Testis (tissue), 3 donors: ENCODE results near the gene MICOS13. TPM values are rescaled to one million over a fixed set of nuclear protein-coding genes. Genes with fewer than 3 reads are reported as not detected.

Experiments used
- DNase-seq: peaks from one replicate; pipeline ENCODE4 v3.0.0-alpha.2; 2019
- H3K27ac ChIP-seq, 2 donors: fragments of 200-600 bp; sonication (generic); one replicate each; pipeline ENCODE4 v1.5.1; 2019
- H3K27me3 ChIP-seq: fragments of 200-600 bp; sonication (generic); one replicate; pipeline ENCODE4 v1.5.1; 2019
- H3K36me3 ChIP-seq: fragments of 200-600 bp; sonication (generic); one replicate; pipeline ENCODE4 v1.5.1; 2017; ENCODE audit warnings: low read depth; ENCODE audit errors: missing control alignments
- H3K4me1 ChIP-seq: fragments of 200-600 bp; sonication (generic); one replicate; pipeline ENCODE4 v1.5.1; 2019
- H3K4me3 ChIP-seq, 2 donors: fragments of 200-600 bp; sonication (generic); one replicate each; pipeline ENCODE4 v1.5.1; 2017 to 2019
- H3K9me3 ChIP-seq: fragments of 200-600 bp; sonication (generic); one replicate; pipeline ENCODE4 v1.5.1; 2017
- CTCF ChIP-seq, 3 experiments: fragments of 450-650 bp in 2 of 3; fragments of 200-600 bp in 1 of 3; sonication (generic) in 1 of 3; IDR thresholded peaks; one replicate each; pipeline ENCODE4 v1.5.1; 2016 to 2019; ENCODE audit warnings: antibody characterized with exemption in 3 of 3, mild to moderate bottlenecking in 2 of 3, moderate library complexity in 1 of 3
- POLR2A ChIP-seq: fragments of 450-650 bp; IDR thresholded peaks from one replicate; pipeline ENCODE4 v1.6.1; 2017; ENCODE audit warnings: antibody characterized with exemption, mild to moderate bottlenecking, moderate library complexity
- WGBS, 2 donors: methylation state at CpG; one replicate each; pipeline ENCODE4 v1.1.5; 2018; 5-methylcytosine and 5-hydroxymethylcytosine counted together
- intact Hi-C: fragments of 100-400 bp; cut with DNase I; formaldehyde crosslinking; loops from one replicate; pipeline ENCODE4 v1.15.1; 2023; ENCODE audit warnings: low total_unique reads
- polyA plus RNA-seq: library from polyadenylated mRNA; stranded (reverse); fragments of 350-450 nt; fragmentation: Illumina TruSeq; extraction: RNeasy Lipid Tissue Mini Kit (QIAGEN cat#74804); gene quantifications from one replicate; pipeline ENCODE4 v1.2.3, GENCODE V29; 2014; ENCODE audit warnings: low read depth, low replicate concordance; ENCODE audit not compliant: insufficient read depth
- total RNA-seq, 2 donors: library from RNA; depleted of rRNA; stranded (reverse); fragments of >200 nt; gene quantifications; one replicate each; pipeline ENCODE4 v1.2.3, GENCODE V29; 2016

MICOS13 gene
- total and polyA plus RNA-seq, 3 donors from 2014 or later: 98.0 to 198 (median 152) TPM

- WGBS, 2 donors: 46 to 51% methylated on average over 17 of the region's 17 CpGs
- no peak for DNase-seq
- H3K27ac ChIP-seq: no peak overlapping the region
- H3K4me1 ChIP-seq: peaks cover 13% of the 10 kb centered on the region
- TF ChIP-seq CTCF (IDR thresholded peaks at IDR 0.05) (no peak), POLR2A (no peak)
- H3K4me3 ChIP-seq: peak overlapping the region; percentile 70 to 94
- intact Hi-C loops: no loop called here
- H3K9me3 ChIP-seq: no peaks in the 10 kb centered on the region
- no peaks in the 10 kb centered on the region for H3K36me3 ChIP-seq
- no peaks in the 10 kb centered on the region for H3K27me3 ChIP-seq
These were observed 1.2 kb upstream of the MICOS13 start for GRCh38 chr19:5681391-5682106.

- no peaks in the 10 kb centered on the region for H3K36me3 ChIP-seq
- no peak for DNase-seq
- H3K9me3 ChIP-seq: no peaks in the 10 kb centered on the region
- no peaks in the 10 kb centered on the region for H3K27me3 ChIP-seq
- TF ChIP-seq CTCF (IDR thresholded peaks at IDR 0.05): no peak
- TF ChIP-seq POLR2A: no peak
- 0 to 1% methylated on average over 8 to 23 of the region's 23 CpGs for WGBS, 2 donors
- peaks cover 10% of the 10 kb centered on the region for H3K4me1 ChIP-seq
- intact Hi-C loops: no loop called here
- H3K4me3 ChIP-seq: peak overlapping the region; percentile 70 to 94
- H3K27ac ChIP-seq: peak overlapping the region; percentile 70 to 87
These were observed 256 bp downstream of the MICOS13 start for GRCh38 chr19:5680084-5680436.

- DNase-seq: no peak
- H3K27me3 ChIP-seq: no peaks in the 10 kb centered on the region
- WGBS, 2 donors: 16 to 18% methylated on average over 13 to 26 of the region's 26 CpGs
- no peaks in the 10 kb centered on the region for H3K36me3 ChIP-seq
- H3K27ac ChIP-seq: peak overlapping the region; percentile 70 to 87
- peaks cover 10% of the 10 kb centered on the region for H3K4me1 ChIP-seq
- no peak for TF ChIP-seq CTCF (IDR thresholded peaks at IDR 0.05)
- TF ChIP-seq POLR2A: no peak
- H3K9me3 ChIP-seq: no peaks in the 10 kb centered on the region
- peak overlapping the region; percentile 70 to 94 for H3K4me3 ChIP-seq
- intact Hi-C loops: no loop called here
These were observed 830 bp downstream of the MICOS13 start for GRCh38 chr19:5679289-5680083.

- DNase-seq: no peak
- intact Hi-C loops: no loop called here
- WGBS, 2 donors: 86 to 100% methylated on average over 2 to 20 of the region's 22 CpGs
- Histone ChIP-seq H3K27ac (no peak overlapping the region), H3K36me3 (no peaks in the 10 kb centered on the region), H3K27me3 (no peaks in the 10 kb centered on the region), H3K9me3 (no peaks in the 10 kb centered on the region), H3K4me1 (peaks cover 10% of the 10 kb centered on the region), H3K4me3 (no peak overlapping the region)
- TF ChIP-seq CTCF (IDR thresholded peaks at IDR 0.05) (no peak), POLR2A (no peak)
These were observed 2.1 kb downstream of the MICOS13 start for GRCh38 chr19:5678071-5678718.
